SU-DHL-6 (cell line): ENCODE data around the gene PLPP1.

Source experiments
- H2AFZ ChIP-seq: fragments of 200-600 bp; sonication (generic); 2 replicates; pipeline ENCODE4 v1.6.1; 2014; ENCODE audit warnings: low read depth, mild to moderate bottlenecking, moderate library complexity, mixed read lengths, antibody characterized with exemption, low read length; ENCODE audit not compliant: severe bottlenecking
- H3F3A ChIP-seq: fragments of 200-600 bp; shearing (Covaris generic); 2 replicates; pipeline ENCODE4 v1.6.0; 2016; ENCODE audit warnings: antibody characterized with exemption, mild to moderate bottlenecking; ENCODE audit not compliant: insufficient read depth
- H3K27ac ChIP-seq: fragments of 200-600 bp; sonication (generic); 2 replicates; pipeline ENCODE4 v1.5.1; 2016; ENCODE audit warnings: low read depth, mild to moderate bottlenecking, low read length, moderate library complexity, mixed read lengths
- H3K27me3 ChIP-seq: fragments of 200-600 bp; sonication (generic), shearing (Covaris generic); 2 replicates; pipeline ENCODE4 v1.6.0; 2014; ENCODE audit warnings: mild to moderate bottlenecking, low read length
- H3K36me3 ChIP-seq: fragments of 200-600 bp; sonication (generic); 2 replicates; pipeline ENCODE4 v1.6.1; 2014; ENCODE audit warnings: mild to moderate bottlenecking, low read length, mixed read lengths
- H3K4me2 ChIP-seq: fragments of 300-600, 200-600 bp; shearing (Covaris generic), sonication (generic); 2 replicates; pipeline ENCODE4 v1.6.0; 2014; ENCODE audit warnings: low read length, low read depth, mild to moderate bottlenecking; ENCODE audit not compliant: poor library complexity, severe bottlenecking
- H3K4me3 ChIP-seq: fragments of 200-600 bp; sonication (generic); 2 replicates; pipeline ENCODE4 v1.5.1; 2014; ENCODE audit warnings: antibody characterized with exemption, low read length, mild to moderate bottlenecking, mixed read lengths; ENCODE audit not compliant: insufficient read depth, poor library complexity, severe bottlenecking
- H3K79me2 ChIP-seq: fragments of 200-600 bp; sonication (generic); 2 replicates; pipeline ENCODE4 v1.6.1; 2014; ENCODE audit warnings: mild to moderate bottlenecking, low read length, moderate library complexity; ENCODE audit not compliant: insufficient read depth
- H3K9ac ChIP-seq: fragments of 200-600 bp; sonication (generic); 2 replicates; pipeline ENCODE4 v1.7.0; 2014; ENCODE audit warnings: mild to moderate bottlenecking, low read length
- H3K9me2 ChIP-seq: fragments of 200-600 bp; sonication (generic); replicated peaks from 2 replicates; pipeline ENCODE4 v1.6.1; 2014; ENCODE audit warnings: low read length; ENCODE audit not compliant: insufficient read depth
- H3K9me3 ChIP-seq: fragments of 200-600 bp; sonication (generic); 2 replicates; pipeline ENCODE4 v1.6.1; 2014; ENCODE audit warnings: low read length, mixed read lengths; ENCODE audit not compliant: insufficient read depth
- H4K20me1 ChIP-seq: fragments of 200-600 bp; sonication (generic); 2 replicates; pipeline ENCODE4 v1.6.1; 2014; ENCODE audit warnings: low read depth, mild to moderate bottlenecking, antibody characterized with exemption, low read length, moderate library complexity, mixed read lengths
- CTCF ChIP-seq: fragments of 200-600 bp; sonication (generic); IDR thresholded peaks from one replicate; pipeline ENCODE4 v1.5.1; 2017; ENCODE audit warnings: antibody characterized with exemption, mild to moderate bottlenecking, low read length, moderate library complexity; ENCODE audit not compliant: insufficient read depth, poor library complexity, severe bottlenecking
- EZH2phosphoT487 ChIP-seq: fragments of 200-600 bp; sonication (generic), shearing (Covaris generic); conservative IDR thresholded peaks from 2 replicates; pipeline ENCODE4 v1.6.1; 2018; ENCODE audit warnings: mild to moderate bottlenecking, antibody characterized with exemption, low read length, moderate library complexity, mixed read lengths

The PLPP1 gene

DNA sequence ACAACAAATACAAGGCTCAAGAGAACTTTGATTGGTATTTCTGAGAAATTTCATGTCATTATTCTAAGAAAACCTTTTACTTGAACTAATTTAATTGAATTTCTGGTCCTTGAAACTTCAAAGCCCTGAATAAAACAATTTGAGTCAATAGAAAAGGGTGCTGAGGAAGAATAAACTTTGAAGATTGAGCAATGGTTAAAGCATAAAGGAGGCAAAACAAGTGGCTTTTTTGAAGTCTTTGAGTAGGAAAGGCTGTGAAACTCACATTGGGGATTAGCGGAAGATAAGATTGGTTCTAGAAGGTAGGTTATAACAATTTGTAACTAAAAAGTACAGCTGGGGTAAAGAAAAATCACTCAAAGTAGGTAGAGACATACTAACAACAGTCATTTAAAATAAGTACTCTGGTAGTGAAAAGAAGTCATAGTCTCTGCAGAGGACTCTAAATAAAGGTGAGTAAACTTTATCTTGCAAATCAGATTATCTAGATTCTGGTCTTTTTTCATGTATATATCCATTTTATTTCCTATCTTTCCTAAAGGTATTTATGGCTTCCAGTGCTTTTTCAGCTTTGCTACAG, 6.4 kb upstream of the PLPP1 start:
- TF ChIP-seq EZH2phosphoT487: no peak
- TF ChIP-seq CTCF: no peak
- Histone ChIP-seq H3K36me3 (no peaks in the 10 kb centered on the region), H3K9me3 (no peaks in the 10 kb centered on the region), H4K20me1 (no peaks in the 10 kb centered on the region), H3K9ac (peak overlapping the region; percentile 30), H3K9me2 (no peaks in the 10 kb centered on the region), H3K27me3 (no peaks in the 10 kb centered on the region), H2AFZ (peak overlapping the region; percentile 17), H3K79me2 (no peaks in the 10 kb centered on the region), H3K4me2 (peak overlapping the region; percentile 96), H3F3A (peaks cover 34% of the 10 kb centered on the region), H3K27ac (peak overlapping the region; percentile 91), H3K4me3 (peak overlapping the region; percentile 8)

- H3K36me3 ChIP-seq: no peaks in the 10 kb centered on the region
- peak overlapping the region; percentile 91 for H3K27ac ChIP-seq
- H3K27me3 ChIP-seq: no peaks in the 10 kb centered on the region
- H3K4me3 ChIP-seq: peak overlapping the region; percentile 38
- peaks cover 40% of the 10 kb centered on the region for H3F3A ChIP-seq
- H2AFZ ChIP-seq: no peak overlapping the region
- TF ChIP-seq EZH2phosphoT487 (no peak), CTCF (no peak)
- H4K20me1 ChIP-seq: no peaks in the 10 kb centered on the region
- H3K9me3 ChIP-seq: no peaks in the 10 kb centered on the region
- H3K4me2 ChIP-seq: peak overlapping the region; percentile 96
- no peaks in the 10 kb centered on the region for H3K79me2 ChIP-seq
- no peaks in the 10 kb centered on the region for H3K9me2 ChIP-seq
- H3K9ac ChIP-seq: peak overlapping the region; percentile 30
These were observed 5.8 kb upstream of the PLPP1 start for GRCh38 chr5:55540525-55540924.

- Histone ChIP-seq H3K9me3 (no peaks in the 10 kb centered on the region), H3K9ac (peak overlapping the region; percentile 0; the same call in 1 of the 2 replicates), H3K4me3 (peak overlapping the region; percentile 38), H3K9me2 (no peaks in the 10 kb centered on the region), H3K27ac (peak overlapping the region; percentile 91), H3F3A (peaks cover 43% of the 10 kb centered on the region), H3K27me3 (no peaks in the 10 kb centered on the region), H3K4me2 (peak overlapping the region; percentile 96), H2AFZ (no peak overlapping the region), H3K36me3 (no peaks in the 10 kb centered on the region), H3K79me2 (no peaks in the 10 kb centered on the region), H4K20me1 (no peaks in the 10 kb centered on the region)
- TF ChIP-seq CTCF: no peak
- no peak for TF ChIP-seq EZH2phosphoT487
These were observed 5.3 kb upstream of the PLPP1 start for GRCh38 chr5:55540024-55540423.
